DOHH2 (cell line): Measurements from ENCODE around the gene KDM1A.

Source experiments
- H3F3A ChIP-seq: fragments of 200-600 bp; sonication (generic), shearing (Covaris generic); 2 replicates; pipeline ENCODE4 v1.6.0; 2016; ENCODE audit warnings: antibody characterized with exemption, mild to moderate bottlenecking; ENCODE audit not compliant: control insufficient read depth, insufficient read depth
- H3K27ac ChIP-seq: fragments of 200-600 bp; sonication (generic); 2 replicates; pipeline ENCODE4 v1.5.1; 2014; ENCODE audit warnings: low read depth, mild to moderate bottlenecking, low read length, moderate library complexity
- H3K27me3 ChIP-seq: fragments of 200-600 bp; sonication (generic); 2 replicates; pipeline ENCODE4 v1.6.1; 2014; ENCODE audit warnings: mild to moderate bottlenecking, low read length, mixed read lengths; ENCODE audit not compliant: control insufficient read depth
- H3K36me3 ChIP-seq: fragments of 200-600 bp; sonication (generic); 2 replicates; pipeline ENCODE4 v1.6.1; 2014; ENCODE audit warnings: mild to moderate bottlenecking, low read length, moderate library complexity, mixed read lengths; ENCODE audit not compliant: control insufficient read depth
- H3K4me1 ChIP-seq: fragments of 200-600 bp; sonication (generic); 2 replicates; pipeline ENCODE4 v1.6.1; 2014; ENCODE audit warnings: mild to moderate bottlenecking, low read length, mixed read lengths; ENCODE audit not compliant: control insufficient read depth
- H3K4me2 ChIP-seq: fragments of 200-600 bp; sonication (generic); 2 replicates; pipeline ENCODE4 v1.6.0; 2014; ENCODE audit warnings: mild to moderate bottlenecking, low read length, moderate library complexity
- H3K4me3 ChIP-seq: fragments of 200-600 bp; sonication (generic); 2 replicates; pipeline ENCODE4 v1.5.1; 2014; ENCODE audit warnings: mild to moderate bottlenecking, low read length, mixed read lengths
- H3K79me2 ChIP-seq: fragments of 200-600 bp; sonication (generic); 2 replicates; pipeline ENCODE4 v1.6.1; 2014; ENCODE audit warnings: mild to moderate bottlenecking, low read length, mixed read lengths; ENCODE audit not compliant: control insufficient read depth
- H3K9me2 ChIP-seq: fragments of 200-600 bp; sonication (generic); replicated peaks from 2 replicates; pipeline ENCODE4 v1.6.1; 2014; ENCODE audit warnings: mild to moderate bottlenecking, low read length, mixed read lengths; ENCODE audit not compliant: control insufficient read depth
- H3K9me3 ChIP-seq: fragments of 200-600 bp; sonication (generic); 2 replicates; pipeline ENCODE4 v1.6.1; 2014; ENCODE audit warnings: antibody characterized with exemption, low read length, mixed read lengths; ENCODE audit not compliant: control insufficient read depth, insufficient read depth
- H4K20me1 ChIP-seq: fragments of 200-600 bp; sonication (generic); 2 replicates; pipeline ENCODE4 v1.6.0; 2014; ENCODE audit warnings: low read depth, mild to moderate bottlenecking, antibody characterized with exemption, low read length, moderate library complexity; ENCODE audit not compliant: control insufficient read depth, insufficient read depth
- EZH2phosphoT487 ChIP-seq: fragments of 200-600 bp; sonication (generic); IDR thresholded peaks from 2 replicates; pipeline ENCODE4 v1.6.1; 2017; ENCODE audit warnings: borderline replicate concordance, mild to moderate bottlenecking, antibody characterized with exemption, low read length, moderate library complexity, mixed read lengths
- TF ChIP-seq, protein P1 (sequence below): fragments of 200-600 bp; sonication (generic); IDR thresholded peaks from one replicate; pipeline ENCODE4 v1.5.1; 2014; ENCODE audit warnings: antibody characterized with exemption, mild to moderate bottlenecking, low read depth, low read length; ENCODE audit not compliant: poor library complexity, severe bottlenecking

Gene KDM1A

GRCh38 chr1:23118407-23118806, 99.1 kb downstream of the KDM1A start:
- Histone ChIP-seq H3K27me3 (no peaks in the 10 kb centered on the region), H3K79me2 (peaks cover 59% of the 10 kb centered on the region), H3F3A (peaks cover 7% of the 10 kb centered on the region), H3K9me2 (no peaks in the 10 kb centered on the region), H3K4me3 (no peak overlapping the region), H3K9me3 (no peaks in the 10 kb centered on the region), H3K4me1 (peaks cover 24% of the 10 kb centered on the region), H3K4me2 (no peak overlapping the region), H4K20me1 (peaks cover 11% of the 10 kb centered on the region; the same call in 1 of the 2 replicates), H3K27ac (no peak overlapping the region), H3K36me3 (no peaks in the 10 kb centered on the region)
- TF ChIP-seq, protein P1, sequence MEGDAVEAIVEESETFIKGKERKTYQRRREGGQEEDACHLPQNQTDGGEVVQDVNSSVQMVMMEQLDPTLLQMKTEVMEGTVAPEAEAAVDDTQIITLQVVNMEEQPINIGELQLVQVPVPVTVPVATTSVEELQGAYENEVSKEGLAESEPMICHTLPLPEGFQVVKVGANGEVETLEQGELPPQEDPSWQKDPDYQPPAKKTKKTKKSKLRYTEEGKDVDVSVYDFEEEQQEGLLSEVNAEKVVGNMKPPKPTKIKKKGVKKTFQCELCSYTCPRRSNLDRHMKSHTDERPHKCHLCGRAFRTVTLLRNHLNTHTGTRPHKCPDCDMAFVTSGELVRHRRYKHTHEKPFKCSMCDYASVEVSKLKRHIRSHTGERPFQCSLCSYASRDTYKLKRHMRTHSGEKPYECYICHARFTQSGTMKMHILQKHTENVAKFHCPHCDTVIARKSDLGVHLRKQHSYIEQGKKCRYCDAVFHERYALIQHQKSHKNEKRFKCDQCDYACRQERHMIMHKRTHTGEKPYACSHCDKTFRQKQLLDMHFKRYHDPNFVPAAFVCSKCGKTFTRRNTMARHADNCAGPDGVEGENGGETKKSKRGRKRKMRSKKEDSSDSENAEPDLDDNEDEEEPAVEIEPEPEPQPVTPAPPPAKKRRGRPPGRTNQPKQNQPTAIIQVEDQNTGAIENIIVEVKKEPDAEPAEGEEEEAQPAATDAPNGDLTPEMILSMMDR: no peak
- TF ChIP-seq EZH2phosphoT487: no peak

DNA sequence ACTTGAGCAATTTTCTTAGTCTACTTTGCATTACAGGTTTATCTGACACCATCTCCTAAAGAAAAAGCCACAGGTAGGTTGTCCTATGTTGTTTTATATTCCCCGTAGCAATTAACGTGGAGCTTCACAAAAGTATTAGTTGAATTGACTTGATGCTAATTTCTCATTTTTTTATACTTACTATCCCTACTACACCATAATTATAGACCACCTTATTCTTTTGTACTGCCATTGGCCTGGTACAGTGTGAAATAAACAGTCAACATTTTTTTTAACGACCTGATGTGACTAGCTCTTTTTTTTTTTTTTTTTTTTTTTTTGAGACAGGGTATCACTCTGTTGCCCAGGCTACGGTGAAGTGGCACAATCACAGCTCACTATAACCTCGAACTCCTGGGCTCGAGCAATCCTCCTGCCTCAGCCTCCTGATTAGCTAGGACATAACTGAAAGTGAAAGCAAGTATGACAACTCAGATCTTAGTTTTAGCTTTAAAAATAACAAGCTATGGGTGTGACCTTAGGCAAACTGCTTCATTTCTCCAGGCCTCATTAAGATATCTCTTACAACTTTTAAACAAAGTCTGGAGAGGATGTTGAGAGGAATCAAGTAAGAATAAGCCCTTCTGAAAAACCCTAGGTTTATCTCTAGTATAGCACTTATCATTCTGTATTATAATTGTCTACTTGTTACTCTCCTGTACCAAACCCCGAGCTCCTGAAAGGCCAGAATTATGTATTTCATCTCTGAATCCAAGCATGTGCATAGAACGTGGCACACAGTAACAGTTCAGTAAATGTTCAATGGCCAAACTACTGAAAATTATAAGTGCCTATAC, 99.9 kb downstream of the KDM1A start:
- H3K9me3 ChIP-seq: no peaks in the 10 kb centered on the region
- H3K4me1 ChIP-seq: peaks cover 24% of the 10 kb centered on the region
- H3K4me2 ChIP-seq: peak overlapping the region; percentile 10; the same call in 1 of the 2 replicates
- H3K4me3 ChIP-seq: no peak overlapping the region
- no peaks in the 10 kb centered on the region for H3K36me3 ChIP-seq
- no peak overlapping the region for H3K27ac ChIP-seq
- no peaks in the 10 kb centered on the region for H3K9me2 ChIP-seq
- TF ChIP-seq EZH2phosphoT487: no peak
- TF ChIP-seq, protein P1: no peak
- H3F3A ChIP-seq: peaks cover 7% of the 10 kb centered on the region
- H4K20me1 ChIP-seq: peaks cover 11% of the 10 kb centered on the region; the same call in 1 of the 2 replicates
- H3K27me3 ChIP-seq: no peaks in the 10 kb centered on the region
- H3K79me2 ChIP-seq: peaks cover 55% of the 10 kb centered on the region

DNA sequence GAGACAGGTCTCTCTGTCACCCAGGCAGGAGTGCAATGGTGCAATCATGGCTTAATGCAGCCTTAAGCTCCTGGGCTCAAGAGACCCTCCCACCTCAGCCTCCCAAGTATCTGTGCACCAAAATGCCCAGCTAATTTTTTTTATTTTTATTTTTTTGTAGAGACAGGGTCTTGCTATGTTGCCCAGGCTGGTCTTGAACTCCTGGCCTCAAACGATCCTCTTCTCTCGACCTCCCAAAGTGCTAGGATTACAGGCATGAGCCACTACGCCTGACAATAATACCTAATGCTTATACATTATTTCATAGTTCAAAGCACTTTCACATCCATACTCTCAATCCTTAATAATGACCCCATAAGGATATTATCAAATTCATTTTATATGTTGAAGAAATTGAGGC, 101.1 kb downstream of the KDM1A start:
- H3K4me2 ChIP-seq: no peak overlapping the region

More for the DNA sequence above, 101.1 kb downstream of the KDM1A start:
- Histone ChIP-seq H3K4me1 (peaks cover 19% of the 10 kb centered on the region), H3K36me3 (no peaks in the 10 kb centered on the region), H3K79me2 (peaks cover 53% of the 10 kb centered on the region), H4K20me1 (peaks cover 7% of the 10 kb centered on the region), H3K9me3 (no peaks in the 10 kb centered on the region), H3F3A (no peaks in the 10 kb centered on the region), H3K9me2 (no peaks in the 10 kb centered on the region), H3K27ac (no peak overlapping the region), H3K27me3 (no peaks in the 10 kb centered on the region), H3K4me3 (no peak overlapping the region)
- TF ChIP-seq EZH2phosphoT487: no peak
- TF ChIP-seq, protein P1: no peak
